Measurements from ENCODE around the gene NOP53. TPM values are rescaled to one million over a fixed set of nuclear protein-coding genes. Genes with fewer than 3 reads are reported as not detected.

NOP53 gene
- total RNA-seq, 2 experiments from 2014 or later, result 212 to 296 TPM

GRCh38 chr19:47765523-47766358 lies 20.4 kb downstream of the NOP53 start:
- Histone ChIP-seq H3K9me2 (ENCODE audit: insufficient read depth, low read length) (no peaks in the 10 kb centered on the region), H3K4me3 (ENCODE audit: low read depth, low read length, poor library complexity, severe bottlenecking) (no peak overlapping the region), H2AFZ (ENCODE audit: low read length) (no peak overlapping the region), H4K20me1 (ENCODE audit: insufficient read depth, low read length) (no peaks in the 10 kb centered on the region), H3K4me1 (ENCODE audit: insufficient read depth, low read length, poor library complexity, severe bottlenecking) (peaks cover 13% of the 10 kb centered on the region), H3K79me2 (ENCODE audit: insufficient read depth, low read depth, low read length) (no peaks in the 10 kb centered on the region), H3K36me3 (ENCODE audit: insufficient read depth, low read length) (no peaks in the 10 kb centered on the region), H3K27ac (ENCODE audit: low read depth, low read length, poor library complexity, severe bottlenecking) (no peak overlapping the region), H3K9me3 (ENCODE audit: low read length) (no peaks in the 10 kb centered on the region), H3K4me2 (ENCODE audit: low read length) (no peak overlapping the region)
- BruUV-seq (replicated peaks), result no TSS peak
- TF ChIP-seq EZH2phosphoT487 (IDR thresholded peaks at IDR 0.05; ENCODE audit: borderline replicate concordance, low read depth, low read length) (no peak), CTCF (conservative IDR thresholded peaks at IDR 0.05; ENCODE audit: low read length) (peak; percentile 83)
- CTCF ChIA-PET (ENCODE audit: unreplicated experiment), result interaction anchor here (0.6 to 0.7 kb wide), 2 partner anchors 15 to 484 kb away, joined by 3 to 4 read pairs; no protein-coding TSS in a partner anchor
- intact Hi-C loops (cut with micrococcal nuclease; ENCODE audit: unreplicated experiment), result loop anchor here (1.0 kb wide), 1 partner anchor 23 kb away; no protein-coding TSS in a partner anchor
- DNase-seq (ENCODE audit: low spot score), result peak; percentile 70
- POLR2A ChIA-PET, result interaction anchor here (0.7 kb wide), 1 partner anchor 1049 kb away, joined by 6 read pairs; no protein-coding TSS in a partner anchor

GRCh38 chr19:47766359-47766620 lies 20.9 kb downstream of the NOP53 start:
- BruUV-seq (replicated peaks), result no TSS peak
- H3K4me1 ChIP-seq (ENCODE audit: insufficient read depth, low read length, poor library complexity, severe bottlenecking), result peaks cover 13% of the 10 kb centered on the region
- POLR2A ChIA-PET, result no interaction called here
- H3K9me2 ChIP-seq (ENCODE audit: insufficient read depth, low read length), result no peaks in the 10 kb centered on the region
- no peak overlapping the region for H3K27ac ChIP-seq (ENCODE audit: low read depth, low read length, poor library complexity, severe bottlenecking)
- H2AFZ ChIP-seq (ENCODE audit: low read length), result no peak overlapping the region
- no peak overlapping the region for H3K4me2 ChIP-seq (ENCODE audit: low read length)
- H4K20me1 ChIP-seq (ENCODE audit: insufficient read depth, low read length), result no peaks in the 10 kb centered on the region
- no peaks in the 10 kb centered on the region for H3K79me2 ChIP-seq (ENCODE audit: insufficient read depth, low read depth, low read length)
- H3K9me3 ChIP-seq (ENCODE audit: low read length), result no peaks in the 10 kb centered on the region
- H3K4me3 ChIP-seq (ENCODE audit: low read depth, low read length, poor library complexity, severe bottlenecking), result no peak overlapping the region
- TF ChIP-seq CTCF (conservative IDR thresholded peaks at IDR 0.05; ENCODE audit: low read length), result no peak
- no peak for TF ChIP-seq EZH2phosphoT487 (IDR thresholded peaks at IDR 0.05; ENCODE audit: borderline replicate concordance, low read depth, low read length)
- CTCF ChIA-PET (ENCODE audit: unreplicated experiment), result interaction anchor here (0.6 to 0.7 kb wide), 2 partner anchors 15 to 483 kb away, joined by 3 to 4 read pairs; no protein-coding TSS in a partner anchor
- H3K36me3 ChIP-seq (ENCODE audit: insufficient read depth, low read length), result no peaks in the 10 kb centered on the region
- no peak for DNase-seq (ENCODE audit: low spot score)
- intact Hi-C loops (cut with micrococcal nuclease; ENCODE audit: unreplicated experiment), result loop anchor here (1.0 kb wide), 1 partner anchor 22 kb away; no protein-coding TSS in a partner anchor

- Histone ChIP-seq H3K27ac (ENCODE audit: low read depth, low read length, poor library complexity, severe bottlenecking) (no peak overlapping the region), H3K9me3 (ENCODE audit: low read length) (no peaks in the 10 kb centered on the region), H3K36me3 (ENCODE audit: insufficient read depth, low read length) (no peaks in the 10 kb centered on the region), H3K4me1 (ENCODE audit: insufficient read depth, low read length, poor library complexity, severe bottlenecking) (peaks cover 13% of the 10 kb centered on the region), H2AFZ (ENCODE audit: low read length) (no peak overlapping the region), H3K4me2 (ENCODE audit: low read length) (no peak overlapping the region), H3K9me2 (ENCODE audit: insufficient read depth, low read length) (no peaks in the 10 kb centered on the region), H4K20me1 (ENCODE audit: insufficient read depth, low read length) (no peaks in the 10 kb centered on the region), H3K4me3 (ENCODE audit: low read depth, low read length, poor library complexity, severe bottlenecking) (no peak overlapping the region), H3K79me2 (ENCODE audit: insufficient read depth, low read depth, low read length) (no peaks in the 10 kb centered on the region)
- intact Hi-C loops (cut with micrococcal nuclease; ENCODE audit: unreplicated experiment), result loop anchor here (1.0 kb wide), 1 partner anchor 22 kb away; no protein-coding TSS in a partner anchor
- CTCF ChIA-PET (ENCODE audit: unreplicated experiment), result interaction anchor here (0.7 kb wide), 1 partner anchor 15 kb away, joined by 3 read pairs; no protein-coding TSS in a partner anchor
- BruUV-seq (replicated peaks), result no TSS peak
- POLR2A ChIA-PET, result no interaction called here
- DNase-seq (ENCODE audit: low spot score), result no peak
- TF ChIP-seq CTCF (conservative IDR thresholded peaks at IDR 0.05; ENCODE audit: low read length), result no peak
- no peak for TF ChIP-seq EZH2phosphoT487 (IDR thresholded peaks at IDR 0.05; ENCODE audit: borderline replicate concordance, low read depth, low read length)
Observed at GRCh38 chr19:47766670-47767069, 21.3 kb downstream of the NOP53 start.

Measured in OCI-LY7 (cell line).